Measurements from ENCODE around the gene RAB10.

The RAB10 gene

DNA sequence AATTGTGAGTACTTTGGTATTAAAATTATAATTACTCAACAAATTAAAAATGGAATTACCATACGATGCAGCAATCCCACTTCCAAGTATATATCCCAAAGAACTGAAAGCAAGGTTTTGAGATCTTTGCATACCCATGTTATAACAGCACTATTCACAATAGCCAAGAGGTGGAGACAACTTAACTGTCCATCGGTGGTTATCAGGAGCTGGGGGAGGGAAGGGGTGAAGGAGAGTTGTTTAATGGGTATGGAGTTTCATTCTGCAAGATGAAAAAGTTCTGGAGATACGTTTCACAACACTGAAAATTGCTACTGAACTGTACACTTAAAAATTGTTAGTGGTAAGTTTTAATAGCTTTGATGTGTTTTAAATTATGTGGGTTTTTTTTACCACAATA, 25.7 kb downstream of the RAB10 start (continued):
- TF ChIP-seq, protein P1, sequence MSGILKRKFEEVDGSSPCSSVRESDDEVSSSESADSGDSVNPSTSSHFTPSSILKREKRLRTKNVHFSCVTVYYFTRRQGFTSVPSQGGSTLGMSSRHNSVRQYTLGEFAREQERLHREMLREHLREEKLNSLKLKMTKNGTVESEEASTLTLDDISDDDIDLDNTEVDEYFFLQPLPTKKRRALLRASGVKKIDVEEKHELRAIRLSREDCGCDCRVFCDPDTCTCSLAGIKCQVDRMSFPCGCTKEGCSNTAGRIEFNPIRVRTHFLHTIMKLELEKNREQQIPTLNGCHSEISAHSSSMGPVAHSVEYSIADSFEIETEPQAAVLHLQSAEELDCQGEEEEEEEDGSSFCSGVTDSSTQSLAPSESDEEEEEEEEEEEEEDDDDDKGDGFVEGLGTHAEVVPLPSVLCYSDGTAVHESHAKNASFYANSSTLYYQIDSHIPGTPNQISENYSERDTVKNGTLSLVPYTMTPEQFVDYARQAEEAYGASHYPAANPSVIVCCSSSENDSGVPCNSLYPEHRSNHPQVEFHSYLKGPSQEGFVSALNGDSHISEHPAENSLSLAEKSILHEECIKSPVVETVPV (CRISPR knock-in tag; IDR thresholded peaks at IDR 0.05): no peak
- TF ChIP-seq OSR1 (CRISPR knock-in tag; IDR thresholded peaks at IDR 0.05) (no peak), SNAI2 (CRISPR knock-in tag; IDR thresholded peaks at IDR 0.05) (no peak)

DNA sequence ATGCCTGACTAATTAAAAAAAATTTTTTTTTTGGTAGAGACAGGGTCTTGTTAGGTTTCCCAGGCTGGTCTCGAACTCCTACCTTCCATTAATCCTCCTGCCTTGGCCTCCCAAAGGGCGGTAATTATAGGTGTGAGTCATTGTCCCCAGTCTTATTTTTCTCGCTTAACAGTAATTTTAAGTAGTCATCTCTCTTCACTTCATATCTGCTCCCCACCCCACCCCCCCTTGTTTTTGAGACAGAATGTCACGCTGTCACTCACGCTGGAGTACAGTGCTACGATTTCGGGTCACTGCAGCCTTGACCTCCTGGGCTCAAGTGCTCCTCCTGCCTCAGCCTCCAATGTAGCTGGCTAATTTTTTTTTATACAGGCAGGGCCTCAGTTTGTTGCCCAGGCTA, 27.7 kb downstream of the RAB10 start:
- ATAC-seq: no peak
- TF ChIP-seq, protein P2, sequence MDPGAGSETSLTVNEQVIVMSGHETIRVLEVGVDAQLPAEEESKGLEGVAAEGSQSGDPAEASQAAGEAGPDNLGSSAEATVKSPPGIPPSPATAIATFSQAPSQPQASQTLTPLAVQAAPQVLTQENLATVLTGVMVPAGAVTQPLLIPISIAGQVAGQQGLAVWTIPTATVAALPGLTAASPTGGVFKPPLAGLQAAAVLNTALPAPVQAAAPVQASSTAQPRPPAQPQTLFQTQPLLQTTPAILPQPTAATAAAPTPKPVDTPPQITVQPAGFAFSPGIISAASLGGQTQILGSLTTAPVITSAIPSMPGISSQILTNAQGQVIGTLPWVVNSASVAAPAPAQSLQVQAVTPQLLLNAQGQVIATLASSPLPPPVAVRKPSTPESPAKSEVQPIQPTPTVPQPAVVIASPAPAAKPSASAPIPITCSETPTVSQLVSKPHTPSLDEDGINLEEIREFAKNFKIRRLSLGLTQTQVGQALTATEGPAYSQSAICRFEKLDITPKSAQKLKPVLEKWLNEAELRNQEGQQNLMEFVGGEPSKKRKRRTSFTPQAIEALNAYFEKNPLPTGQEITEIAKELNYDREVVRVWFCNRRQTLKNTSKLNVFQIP (CRISPR knock-in tag; IDR thresholded peaks at IDR 0.05; ENCODE audit: borderline replicate concordance, low read depth): no peak
- TF ChIP-seq GLIS3 (CRISPR knock-in tag; IDR thresholded peaks at IDR 0.05): no peak
- no peak for TF ChIP-seq ZFP30 (CRISPR knock-in tag; IDR thresholded peaks at IDR 0.05)
- no peak for TF ChIP-seq TOX (CRISPR knock-in tag; IDR thresholded peaks at IDR 0.05; ENCODE audit: borderline replicate concordance)
- TF ChIP-seq, protein P3, sequence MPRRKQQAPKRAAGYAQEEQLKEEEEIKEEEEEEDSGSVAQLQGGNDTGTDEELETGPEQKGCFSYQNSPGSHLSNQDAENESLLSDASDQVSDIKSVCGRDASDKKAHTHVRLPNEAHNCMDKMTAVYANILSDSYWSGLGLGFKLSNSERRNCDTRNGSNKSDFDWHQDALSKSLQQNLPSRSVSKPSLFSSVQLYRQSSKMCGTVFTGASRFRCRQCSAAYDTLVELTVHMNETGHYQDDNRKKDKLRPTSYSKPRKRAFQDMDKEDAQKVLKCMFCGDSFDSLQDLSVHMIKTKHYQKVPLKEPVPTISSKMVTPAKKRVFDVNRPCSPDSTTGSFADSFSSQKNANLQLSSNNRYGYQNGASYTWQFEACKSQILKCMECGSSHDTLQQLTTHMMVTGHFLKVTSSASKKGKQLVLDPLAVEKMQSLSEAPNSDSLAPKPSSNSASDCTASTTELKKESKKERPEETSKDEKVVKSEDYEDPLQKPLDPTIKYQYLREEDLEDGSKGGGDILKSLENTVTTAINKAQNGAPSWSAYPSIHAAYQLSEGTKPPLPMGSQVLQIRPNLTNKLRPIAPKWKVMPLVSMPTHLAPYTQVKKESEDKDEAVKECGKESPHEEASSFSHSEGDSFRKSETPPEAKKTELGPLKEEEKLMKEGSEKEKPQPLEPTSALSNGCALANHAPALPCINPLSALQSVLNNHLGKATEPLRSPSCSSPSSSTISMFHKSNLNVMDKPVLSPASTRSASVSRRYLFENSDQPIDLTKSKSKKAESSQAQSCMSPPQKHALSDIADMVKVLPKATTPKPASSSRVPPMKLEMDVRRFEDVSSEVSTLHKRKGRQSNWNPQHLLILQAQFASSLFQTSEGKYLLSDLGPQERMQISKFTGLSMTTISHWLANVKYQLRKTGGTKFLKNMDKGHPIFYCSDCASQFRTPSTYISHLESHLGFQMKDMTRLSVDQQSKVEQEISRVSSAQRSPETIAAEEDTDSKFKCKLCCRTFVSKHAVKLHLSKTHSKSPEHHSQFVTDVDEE (CRISPR knock-in tag; IDR thresholded peaks at IDR 0.05): no peak
- TF ChIP-seq ISL1 (CRISPR knock-in tag; IDR thresholded peaks at IDR 0.05): no peak
- no peak for TF ChIP-seq PPARA (CRISPR knock-in tag; IDR thresholded peaks at IDR 0.05; ENCODE audit: borderline replicate concordance)
- TF ChIP-seq ARNTL (CRISPR knock-in tag; IDR thresholded peaks at IDR 0.05; ENCODE audit: borderline replicate concordance, low read depth): no peak
- TF ChIP-seq TCF4 (CRISPR knock-in tag; IDR thresholded peaks at IDR 0.05; ENCODE audit: borderline replicate concordance): no peak
- TF ChIP-seq ZNF8 (CRISPR knock-in tag; IDR thresholded peaks at IDR 0.05): no peak
- TF ChIP-seq, protein P4, sequence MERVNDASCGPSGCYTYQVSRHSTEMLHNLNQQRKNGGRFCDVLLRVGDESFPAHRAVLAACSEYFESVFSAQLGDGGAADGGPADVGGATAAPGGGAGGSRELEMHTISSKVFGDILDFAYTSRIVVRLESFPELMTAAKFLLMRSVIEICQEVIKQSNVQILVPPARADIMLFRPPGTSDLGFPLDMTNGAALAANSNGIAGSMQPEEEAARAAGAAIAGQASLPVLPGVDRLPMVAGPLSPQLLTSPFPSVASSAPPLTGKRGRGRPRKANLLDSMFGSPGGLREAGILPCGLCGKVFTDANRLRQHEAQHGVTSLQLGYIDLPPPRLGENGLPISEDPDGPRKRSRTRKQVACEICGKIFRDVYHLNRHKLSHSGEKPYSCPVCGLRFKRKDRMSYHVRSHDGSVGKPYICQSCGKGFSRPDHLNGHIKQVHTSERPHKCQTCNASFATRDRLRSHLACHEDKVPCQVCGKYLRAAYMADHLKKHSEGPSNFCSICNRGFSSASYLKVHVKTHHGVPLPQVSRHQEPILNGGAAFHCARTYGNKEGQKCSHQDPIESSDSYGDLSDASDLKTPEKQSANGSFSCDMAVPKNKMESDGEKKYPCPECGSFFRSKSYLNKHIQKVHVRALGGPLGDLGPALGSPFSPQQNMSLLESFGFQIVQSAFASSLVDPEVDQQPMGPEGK (CRISPR knock-in tag; IDR thresholded peaks at IDR 0.05; ENCODE audit: borderline replicate concordance): no peak
- no peak for TF ChIP-seq ZNF565 (CRISPR knock-in tag; conservative IDR thresholded peaks at IDR 0.05; ENCODE audit: low read depth)
- TF ChIP-seq SNAI2 (CRISPR knock-in tag; IDR thresholded peaks at IDR 0.05): no peak
- no peak for TF ChIP-seq ZFP3 (CRISPR knock-in tag; IDR thresholded peaks at IDR 0.05)
- no peak for TF ChIP-seq BACH2 (CRISPR knock-in tag; IDR thresholded peaks at IDR 0.05; ENCODE audit: borderline replicate concordance)
- TF ChIP-seq ESRRG (CRISPR knock-in tag; IDR thresholded peaks at IDR 0.05): no peak

DNA sequence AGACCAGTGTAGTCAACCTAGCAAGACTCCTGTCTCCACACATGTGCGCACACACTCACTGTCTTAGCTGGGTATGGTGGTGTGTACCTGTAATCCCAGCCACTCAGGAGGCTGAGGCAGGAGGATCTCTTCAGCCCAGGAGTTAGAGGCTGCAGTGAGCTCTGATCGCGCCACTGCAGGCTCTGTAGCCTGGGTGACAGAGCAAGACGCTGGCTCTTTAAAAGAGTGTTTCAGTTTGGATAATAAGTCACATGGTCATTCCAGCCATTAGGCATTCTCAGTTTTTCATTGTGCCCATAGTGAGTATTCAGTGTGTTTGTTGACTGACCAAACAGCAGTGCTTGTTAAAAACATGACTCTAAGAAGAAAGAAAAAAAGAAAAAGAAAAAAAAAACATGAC, 31.0 kb downstream of the RAB10 start:
- no peak for ATAC-seq
- TF ChIP-seq, protein P3 (CRISPR knock-in tag; IDR thresholded peaks at IDR 0.05): no peak
- TF ChIP-seq, protein P5, sequence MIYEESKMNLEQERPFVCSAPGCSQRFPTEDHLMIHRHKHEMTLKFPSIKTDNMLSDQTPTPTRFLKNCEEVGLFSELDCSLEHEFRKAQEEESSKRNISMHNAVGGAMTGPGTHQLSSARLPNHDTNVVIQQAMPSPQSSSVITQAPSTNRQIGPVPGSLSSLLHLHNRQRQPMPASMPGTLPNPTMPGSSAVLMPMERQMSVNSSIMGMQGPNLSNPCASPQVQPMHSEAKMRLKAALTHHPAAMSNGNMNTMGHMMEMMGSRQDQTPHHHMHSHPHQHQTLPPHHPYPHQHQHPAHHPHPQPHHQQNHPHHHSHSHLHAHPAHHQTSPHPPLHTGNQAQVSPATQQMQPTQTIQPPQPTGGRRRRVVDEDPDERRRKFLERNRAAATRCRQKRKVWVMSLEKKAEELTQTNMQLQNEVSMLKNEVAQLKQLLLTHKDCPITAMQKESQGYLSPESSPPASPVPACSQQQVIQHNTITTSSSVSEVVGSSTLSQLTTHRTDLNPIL (CRISPR knock-in tag; IDR thresholded peaks at IDR 0.05; ENCODE audit: low read depth): no peak
- TF ChIP-seq ZNF70 (CRISPR knock-in tag; IDR thresholded peaks at IDR 0.05) (no peak), TCF4 (CRISPR knock-in tag; IDR thresholded peaks at IDR 0.05; ENCODE audit: borderline replicate concordance) (no peak), CSDC2 (CRISPR knock-in tag; IDR thresholded peaks at IDR 0.05) (no peak), ZFP3 (CRISPR knock-in tag; IDR thresholded peaks at IDR 0.05) (no peak), ZFP30 (CRISPR knock-in tag; IDR thresholded peaks at IDR 0.05) (no peak), OSR1 (CRISPR knock-in tag; IDR thresholded peaks at IDR 0.05) (no peak), ARNTL (CRISPR knock-in tag; IDR thresholded peaks at IDR 0.05; ENCODE audit: borderline replicate concordance, low read depth) (no peak), ZC3H10 (CRISPR knock-in tag; IDR thresholded peaks at IDR 0.05) (no peak), SNAI2 (CRISPR knock-in tag; IDR thresholded peaks at IDR 0.05) (no peak), BACH2 (CRISPR knock-in tag; IDR thresholded peaks at IDR 0.05; ENCODE audit: borderline replicate concordance) (no peak)
- TF ChIP-seq, protein P4 (CRISPR knock-in tag; IDR thresholded peaks at IDR 0.05; ENCODE audit: borderline replicate concordance): no peak
- TF ChIP-seq, protein P1 (CRISPR knock-in tag; IDR thresholded peaks at IDR 0.05): no peak

All from SK-N-SH treated with all-trans-retinoic acid at 6 μM for 48 hours (cell line).